GM12878 (cell line): Measurements from ENCODE around the gene MCOLN1. TPM values are rescaled to one million over a fixed set of nuclear protein-coding genes. Genes with fewer than 3 reads are reported as not detected.

Experiments
- BMI1 ChIP-seq: fragments of 450-650 bp; IDR thresholded peaks from 2 replicates; pipeline ENCODE4 v1.6.1; 2016; ENCODE audit warnings: mild to moderate bottlenecking, moderate library complexity, borderline replicate concordance
- E2F8 ChIP-seq: fragments of 450-650 bp; IDR thresholded peaks from 2 replicates; pipeline ENCODE4 v1.6.1; 2018; ENCODE audit warnings: mild to moderate bottlenecking, low read depth, moderate library complexity; ENCODE audit not compliant: partially characterized antibody
- RAD51 ChIP-seq: fragments of 450-650 bp; IDR thresholded peaks from 2 replicates; pipeline ENCODE4 v1.6.1; 2016; ENCODE audit warnings: moderate library complexity, mild to moderate bottlenecking, inconsistent platforms
- REST ChIP-seq: IDR thresholded peaks from 2 replicates; pipeline ENCODE4 v1.6.1; 2012; ENCODE audit warnings: mild to moderate bottlenecking, low read depth, low read length
- SMAD5 ChIP-seq: IDR thresholded peaks from 2 replicates; pipeline ENCODE4 v1.6.1; 2016; ENCODE audit warnings: antibody characterized with exemption, low read depth
- TAF1 ChIP-seq: IDR thresholded peaks from 2 replicates; pipeline ENCODE4 v1.6.1; 2011; ENCODE audit warnings: mild to moderate bottlenecking, low read depth, low read length, borderline replicate concordance
- TCF3 ChIP-seq: IDR thresholded peaks from 2 replicates; pipeline ENCODE4 v1.6.1; 2012; ENCODE audit warnings: low read depth, mild to moderate bottlenecking, low read length, borderline replicate concordance; ENCODE audit not compliant: insufficient read depth
- ZBTB40 ChIP-seq: fragments of 450-650 bp; IDR thresholded peaks from 2 replicates; pipeline ENCODE4 v1.6.1; 2016; ENCODE audit warnings: mild to moderate bottlenecking, moderate library complexity, borderline replicate concordance
- ZNF384 ChIP-seq: IDR thresholded peaks from 2 replicates; pipeline ENCODE4 v1.6.1; 2012; ENCODE audit warnings: low read depth, mild to moderate bottlenecking, low read length, improper control_type of control experiment, borderline replicate concordance
- polyA plus RNA-seq, 11 experiments: library from polyadenylated mRNA; depleted of rRNA in 4 of 11; unstranded in 6 of 11; stranded (reverse) in 5 of 11; fragments of >200 nt; fragmentation: Nextera tagmentation in 4 of 11; fragmentation: Illumina TruSeq in 1 of 11; extraction: Ambion mirVana in 4 of 11; extraction: Trizol in 1 of 11; gene quantifications; 1 replicate in 1 of 11; 2 replicates in 10 of 11; pipeline versions ENCODE4 v1.2.1 to v1.2.3, GENCODE V29; 2011 to 2016; ENCODE audit warnings: inconsistent platforms in 2 of 11, missing spikeins in 2 of 11, low read depth in 1 of 11
- total RNA-seq, 4 experiments: library from RNA; depleted of rRNA in 3 of 4; stranded (reverse); fragments of >200 nt in 3 of 4; fragmentation: Illumina TruSeq in 1 of 4; extraction: Trizol in 1 of 4; gene quantifications; 2 replicates each; pipeline versions ENCODE4 v1.2.1 to v1.2.3, GENCODE V29; 2013 to 2021

Gene MCOLN1
- total and polyA plus RNA-seq, 10 of the 15 experiments (the other 5 are each of a cell fraction or from before 2014, with no cell fraction given) = 0.42 to 15.6 (median 4.9) TPM

GRCh38 chr19:7516333-7516732 lies 6.1 kb upstream of the MCOLN1 start (continued):
- TF ChIP-seq REST (no peak), SMAD5 (no peak), BMI1 (no peak), TCF3 (no peak), ZNF384 (no peak), ZBTB40 (no peak), RAD51 (no peak), TAF1 (no peak), E2F8 (no peak)
